Tibial nerve (tissue), 4 donors: ENCODE results near the gene ABCC4. TPM values are rescaled to one million over a fixed set of nuclear protein-coding genes. Genes with fewer than 3 reads are reported as not detected.

Experiments
- DNase-seq, 2 donors: peaks; one replicate each; pipeline ENCODE4 v3.0.0-alpha.2; 2019; ENCODE audit warnings: low spot score in 2 of 2
- H3K27ac ChIP-seq, 4 donors: fragments of 200-600 bp; sonication (generic) in 3 of 4; one replicate each; pipeline ENCODE4 v1.5.1; 2017 to 2019; ENCODE audit warnings: mild to moderate bottlenecking in 1 of 4
- H3K27me3 ChIP-seq, 2 donors: fragments of 200-600 bp; sonication (generic) in 1 of 2; one replicate each; pipeline versions ENCODE4 v1.5.1 to v1.6.0; 2017 to 2019
- H3K36me3 ChIP-seq, 3 donors: fragments of 200-600 bp; sonication (generic); one replicate each; pipeline ENCODE4 v1.5.1; 2018 to 2019
- H3K4me1 ChIP-seq, 4 donors: fragments of 200-600 bp; sonication (generic) in 3 of 4; one replicate each; pipeline ENCODE4 v1.5.1; 2017 to 2019
- H3K4me3 ChIP-seq, 4 donors: fragments of 200-600 bp; sonication (generic) in 3 of 4; one replicate each; pipeline ENCODE4 v1.5.1; 2017 to 2019; ENCODE audit warnings: mild to moderate bottlenecking in 1 of 4, moderate library complexity in 1 of 4
- H3K9me3 ChIP-seq, 4 donors: fragments of 200-600 bp; sonication (generic) in 3 of 4; one replicate each; pipeline ENCODE4 v1.5.1; 2017 to 2019
- CTCF ChIP-seq, 5 experiments: fragments of 200-600 bp in 3 of 5; fragments of 450-650 bp in 2 of 5; sonication (generic) in 3 of 5; IDR thresholded peaks; one replicate each; pipeline ENCODE4 v1.5.1; 2016 to 2019; ENCODE audit warnings: antibody characterized with exemption in 5 of 5, mild to moderate bottlenecking in 3 of 5, moderate library complexity in 2 of 5
- EP300 ChIP-seq, 2 donors: sonication (generic); formaldehyde crosslinking; IDR thresholded peaks; one replicate each; pipeline ENCODE4 v1.6.1; 2017; ENCODE audit warnings: antibody characterized with exemption in 2 of 2, mild to moderate bottlenecking in 1 of 2
- POLR2A ChIP-seq, 2 donors: fragments of 450-650 bp; IDR thresholded peaks; one replicate each; pipeline ENCODE4 v1.6.1; 2017; ENCODE audit warnings: antibody characterized with exemption in 2 of 2, mild to moderate bottlenecking in 2 of 2, moderate library complexity in 2 of 2
- WGBS, 2 donors: methylation state at CpG; one replicate each; pipeline ENCODE4 v1.1.5; 2018; 5-methylcytosine and 5-hydroxymethylcytosine counted together
- total RNA-seq, 4 donors: library from RNA; depleted of rRNA; stranded (reverse); fragments of >200 nt; gene quantifications; one replicate each; pipeline ENCODE4 v1.1.0, GENCODE V29; 2016

The ABCC4 gene
- total RNA-seq, 4 donors from 2014 or later = 5.7 to 20.1 (median 9.3) TPM

GRCh38 chr13:95160112-95160906, 140.9 kb downstream of the ABCC4 start:
- TF ChIP-seq CTCF (IDR thresholded peaks at IDR 0.05) (no peak), EP300 (IDR thresholded peaks at IDR 0.05) (no peak), POLR2A (IDR thresholded peaks at IDR 0.05) (no peak)
- 44 to 65% methylated on average over 4 of the region's 4 CpGs for WGBS, 2 donors
- no peak for DNase-seq
- no peak overlapping the region for H3K4me3 ChIP-seq
- H3K27me3 ChIP-seq = no peaks in the 10 kb centered on the region
- no peaks in the 10 kb centered on the region for H3K4me1 ChIP-seq
- H3K27ac ChIP-seq = no peak overlapping the region
- H3K36me3 ChIP-seq = no peaks in the 10 kb centered on the region
- no peaks in the 10 kb centered on the region for H3K9me3 ChIP-seq

- 74 to 91% methylated on average over 6 of the region's 6 CpGs for WGBS, 2 donors
- no peaks in the 10 kb centered on the region for H3K27me3 ChIP-seq
- no peak overlapping the region for H3K27ac ChIP-seq
- no peak overlapping the region for H3K4me3 ChIP-seq
- H3K36me3 ChIP-seq = no peaks in the 10 kb centered on the region
- H3K4me1 ChIP-seq = no peaks in the 10 kb centered on the region
- no peaks in the 10 kb centered on the region for H3K9me3 ChIP-seq
- TF ChIP-seq EP300 (IDR thresholded peaks at IDR 0.05) = no peak
- TF ChIP-seq POLR2A (IDR thresholded peaks at IDR 0.05) = no peak
- no peak for TF ChIP-seq CTCF (IDR thresholded peaks at IDR 0.05)
- DNase-seq = no peak
These were observed 141.8 kb downstream of the ABCC4 start for GRCh38 chr13:95159458-95159857.

GRCh38 chr13:95156208-95156607, 145.0 kb downstream of the ABCC4 start:
- no peak overlapping the region for H3K27ac ChIP-seq
- no peaks in the 10 kb centered on the region for H3K9me3 ChIP-seq
- no peak overlapping the region for H3K4me3 ChIP-seq
- no peaks in the 10 kb centered on the region for H3K36me3 ChIP-seq
- no peaks in the 10 kb centered on the region for H3K27me3 ChIP-seq
- 85 to 92% methylated on average over 3 of the region's 3 CpGs for WGBS, 2 donors
- peaks cover 0 to 5% (median 0%) of the 10 kb centered on the region in 4 donors for H3K4me1 ChIP-seq
- TF ChIP-seq CTCF (IDR thresholded peaks at IDR 0.05) (no peak), EP300 (IDR thresholded peaks at IDR 0.05) (no peak), POLR2A (IDR thresholded peaks at IDR 0.05) (no peak)
- DNase-seq = no peak

GRCh38 chr13:95155504-95155903, 145.7 kb downstream of the ABCC4 start:
- Histone ChIP-seq H3K36me3 (no peaks in the 10 kb centered on the region), H3K27me3 (no peaks in the 10 kb centered on the region), H3K9me3 (no peaks in the 10 kb centered on the region), H3K4me3 (no peak overlapping the region), H3K27ac (no peak overlapping the region), H3K4me1 (peaks cover 0 to 5% (median 0%) of the 10 kb centered on the region in 4 donors)
- no peak for DNase-seq
- 68 to 86% methylated on average over 3 of the region's 3 CpGs for WGBS, 2 donors
- TF ChIP-seq EP300 (IDR thresholded peaks at IDR 0.05) (no peak), CTCF (IDR thresholded peaks at IDR 0.05) (no peak), POLR2A (IDR thresholded peaks at IDR 0.05) (no peak)

GRCh38 chr13:95155093-95155492, 146.2 kb downstream of the ABCC4 start:
- Histone ChIP-seq H3K27ac (no peak overlapping the region), H3K4me1 (peaks cover 0 to 5% (median 0%) of the 10 kb centered on the region in 4 donors), H3K27me3 (no peaks in the 10 kb centered on the region), H3K9me3 (no peaks in the 10 kb centered on the region), H3K36me3 (no peaks in the 10 kb centered on the region), H3K4me3 (no peak overlapping the region)
- DNase-seq = no peak
- WGBS, 2 donors = 91 to 92% methylated on average over 4 of the region's 4 CpGs
- no peak for TF ChIP-seq POLR2A (IDR thresholded peaks at IDR 0.05)
